HG03520 (cell line): ENCODE results near the gene REV3L.
"Not testable (repeated sequence)": the region's sequence is repeated elsewhere in the genome, so short reads cannot be mapped to it uniquely, and the experiment has no call there.

Source experiments
- ATAC-seq: cut with Tn5 transposase; IDR thresholded peaks from one replicate; pipeline ENCODE4 v1.9.1; 2021; ENCODE audit warnings: mild to moderate bottlenecking, moderate library complexity; ENCODE audit not compliant: unreplicated experiment

REV3L gene

GRCh38 chr6:111482959-111483735, at the start of gene REV3L:
Gene REV3L, minus strand, starts transcription at chr6:111483218. Its CDS starts 330 bp downstream, at chr6:111482888.
- peak; percentile 23 for ATAC-seq

GRCh38 chr6:111531185-111531584, 48.2 kb upstream of the REV3L start:
- no peak for ATAC-seq

GRCh38 chr6:111530667-111531066, 47.6 kb upstream of the REV3L start:
- no peak for ATAC-seq

GRCh38 chr6:111530218-111530617, 47.2 kb upstream of the REV3L start:
- no peak for ATAC-seq

- ATAC-seq: no peak
Measured at GRCh38 chr6:111527367-111527766, 44.3 kb upstream of the REV3L start.

- ATAC-seq: no peak
Measured at GRCh38 chr6:111524735-111525134, 41.7 kb upstream of the REV3L start.

GRCh38 chr6:111524252-111524651, 41.2 kb upstream of the REV3L start:
- ATAC-seq: no peak

- no peak for ATAC-seq
Measured at GRCh38 chr6:111523484-111524167, 40.6 kb upstream of the REV3L start.

GRCh38 chr6:111522393-111523020, 39.5 kb upstream of the REV3L start:
- ATAC-seq: no peak

- no peak for ATAC-seq
Measured at GRCh38 chr6:111521497-111522270, 38.7 kb upstream of the REV3L start.

- no peak for ATAC-seq
Measured at GRCh38 chr6:111520524-111520923, 37.5 kb upstream of the REV3L start.

- no peak for ATAC-seq
Measured at GRCh38 chr6:111517965-111518364, 34.9 kb upstream of the REV3L start.

- no peak for ATAC-seq
Measured at GRCh38 chr6:111515259-111515658, 32.2 kb upstream of the REV3L start.

- ATAC-seq: not testable (repeated sequence)
Measured at GRCh38 chr6:111514531-111514930, 31.5 kb upstream of the REV3L start.

GRCh38 chr6:111507219-111507618, 24.2 kb upstream of the REV3L start:
- ATAC-seq: not testable (repeated sequence)

- ATAC-seq: not testable (repeated sequence)
Measured at GRCh38 chr6:111505498-111505897, 22.5 kb upstream of the REV3L start.

- no peak for ATAC-seq
Measured at GRCh38 chr6:111503660-111504059, 20.6 kb upstream of the REV3L start.

GRCh38 chr6:111503194-111503593, 20.2 kb upstream of the REV3L start:
- no peak for ATAC-seq

GRCh38 chr6:111502154-111502553, 19.1 kb upstream of the REV3L start:
- ATAC-seq: no peak

GRCh38 chr6:111499269-111499793, 16.3 kb upstream of the REV3L start:
- ATAC-seq: no peak
